GM23338 (cell line): ENCODE measurements around the gene STAT1. TPM values are rescaled to one million over a fixed set of nuclear protein-coding genes. Genes with fewer than 3 reads are reported as not detected.

Source experiments
- ATAC-seq: fragments of 200-7000 bp; cut with Tn5 transposase; 3 replicates; pipeline ENCODE4 v1.9.1; 2020
- DNase-seq: peaks from one replicate; pipeline ENCODE4 v3.0.0-alpha.2; 2015; ENCODE audit warnings: low spot score
- H2AFZ ChIP-seq: fragments of 200-600 bp; sonication (generic); 2 replicates; pipeline ENCODE4 v1.8.0; 2016; ENCODE audit warnings: antibody characterized with exemption, mild to moderate bottlenecking, moderate library complexity
- H3F3A ChIP-seq: fragments of 200-600 bp; sonication (generic); replicated peaks from 2 replicates; pipeline ENCODE4 v1.8.0; 2017; ENCODE audit warnings: antibody characterized with exemption, mixed run types, low read depth
- H3K27ac ChIP-seq: fragments of 200-600 bp; sonication (generic); 2 replicates; pipeline ENCODE4 v1.6.1; 2016; ENCODE audit warnings: low read depth
- H3K27me3 ChIP-seq: fragments of 200-600 bp; sonication (generic); 2 replicates; pipeline ENCODE4 v1.8.0; 2016; ENCODE audit warnings: mild to moderate bottlenecking, mixed run types, moderate library complexity; ENCODE audit not compliant: insufficient read depth
- H3K36me3 ChIP-seq: fragments of 200-600 bp; sonication (generic); 2 replicates; pipeline ENCODE4 v1.8.0; 2016; ENCODE audit warnings: mild to moderate bottlenecking; ENCODE audit not compliant: insufficient read depth
- H3K4me1 ChIP-seq: fragments of 200-600 bp; sonication (generic); 2 replicates; pipeline ENCODE4 v1.8.0; 2016; ENCODE audit warnings: mild to moderate bottlenecking, moderate library complexity; ENCODE audit not compliant: insufficient read depth
- H3K4me2 ChIP-seq: fragments of 200-600 bp; sonication (generic); 2 replicates; pipeline ENCODE4 v1.7.1; 2017; ENCODE audit warnings: mixed run types
- H3K4me3 ChIP-seq: fragments of 200-600 bp; sonication (generic); 2 replicates; pipeline ENCODE4 v1.6.1; 2016; ENCODE audit warnings: mixed run types
- H3K79me2 ChIP-seq: fragments of 200-600 bp; sonication (generic); replicated peaks from 2 replicates; pipeline ENCODE4 v1.8.0; 2017; ENCODE audit warnings: mild to moderate bottlenecking; ENCODE audit not compliant: insufficient read depth
- H3K9me2 ChIP-seq: fragments of 200-600 bp; sonication (generic); 2 replicates; pipeline ENCODE4 v1.8.0; 2017; ENCODE audit not compliant: insufficient read depth
- H4K20me1 ChIP-seq: fragments of 200-600 bp; sonication (generic); replicated peaks from 2 replicates; pipeline ENCODE4 v1.8.0; 2017; ENCODE audit warnings: mild to moderate bottlenecking; ENCODE audit not compliant: insufficient read depth
- H3K27ac Mint-ChIP-seq: 2 replicates; pipeline ENCODE4 v1.8.0; 2020; ENCODE audit warnings: inconsistent platforms, mild to moderate bottlenecking, moderate library complexity, mixed read lengths
- H3K27me3 Mint-ChIP-seq: 3 replicates; pipeline ENCODE4 v1.8.0; 2022; ENCODE audit warnings: low read depth, mild to moderate bottlenecking, moderate library complexity, mixed read lengths, inconsistent platforms; ENCODE audit not compliant: insufficient read depth, poor library complexity
- H3K36me3 Mint-ChIP-seq: 3 replicates; pipeline ENCODE4 v1.8.0; 2021; ENCODE audit warnings: low read depth, mild to moderate bottlenecking, inconsistent platforms, moderate library complexity, mixed read lengths
- H3K4me1 Mint-ChIP-seq: 3 replicates; pipeline ENCODE4 v1.8.0; 2020; ENCODE audit warnings: mild to moderate bottlenecking, inconsistent platforms, mixed read lengths
- H3K4me3 Mint-ChIP-seq: 3 replicates; pipeline ENCODE4 v1.8.0; 2021; ENCODE audit warnings: moderate library complexity, mild to moderate bottlenecking, inconsistent platforms, mixed read lengths
- H3K9me3 Mint-ChIP-seq: 3 replicates; pipeline ENCODE4 v1.8.0; 2020; ENCODE audit warnings: moderate library complexity, mild to moderate bottlenecking, inconsistent platforms, mixed read lengths
- ETS1 ChIP-seq: IDR thresholded peaks from 2 replicates; pipeline ENCODE4 v1.6.1; 2016; ENCODE audit warnings: antibody characterized with exemption
- EZH2 ChIP-seq: fragments of 200-600 bp; sonication (generic); IDR thresholded peaks from one replicate; pipeline ENCODE4 v1.8.0; 2017; ENCODE audit warnings: antibody characterized with exemption, mild to moderate bottlenecking, low read depth; ENCODE audit not compliant: unreplicated experiment
- EZH2phosphoT487 ChIP-seq: fragments of 200-600 bp; sonication (generic); IDR thresholded peaks from one replicate; pipeline ENCODE4 v1.8.1; 2018; ENCODE audit warnings: antibody characterized with exemption; ENCODE audit not compliant: unreplicated experiment
- JUNB ChIP-seq: IDR thresholded peaks from one replicate; pipeline ENCODE4 v1.6.1; 2016; ENCODE audit warnings: antibody characterized with exemption; ENCODE audit not compliant: unreplicated experiment
- NANOG ChIP-seq: IDR thresholded peaks from 2 replicates; pipeline ENCODE4 v1.6.1; 2016; ENCODE audit warnings: antibody characterized with exemption, borderline replicate concordance
- POLR2AphosphoS5 ChIP-seq: IDR thresholded peaks from 2 replicates; pipeline ENCODE4 v1.6.1; 2016; ENCODE audit warnings: antibody characterized with exemption, low read depth
- REST ChIP-seq: IDR thresholded peaks from one replicate; pipeline ENCODE4 v1.6.1; 2018; ENCODE audit warnings: antibody characterized with exemption; ENCODE audit not compliant: unreplicated experiment
- STAT1 ChIP-seq: IDR thresholded peaks from one replicate; pipeline ENCODE4 v1.6.1; 2016; ENCODE audit warnings: antibody characterized with exemption; ENCODE audit not compliant: unreplicated experiment
- ZNF331 ChIP-seq: fragments of 250-450 bp; sonication (Bioruptor Pico); IDR thresholded peaks from 2 replicates; pipeline ENCODE4 v1.5.0; 2020; ENCODE audit warnings: low read depth, mild to moderate bottlenecking, moderate library complexity
- polyA plus RNA-seq: library from polyadenylated mRNA; unstranded; fragments of >200 nt; fragmentation: Nextera tagmentation; extraction: Ambion mirVana; gene quantifications from 2 replicates; pipeline ENCODE4 v1.2.1, GENCODE V29; 2016
- total RNA-seq: library from RNA; depleted of rRNA; stranded (reverse); fragments of >200 nt; shearing (Covaris generic); gene quantifications from 2 replicates; pipeline ENCODE4 v1.2.3, GENCODE V29; 2014

Gene STAT1
- total and polyA plus RNA-seq, 2 experiments from 2014 or later, result 15.1 to 47.4 TPM

- no peak overlapping the region for H3K27ac ChIP-seq
- TF ChIP-seq EZH2phosphoT487, result no peak
- TF ChIP-seq REST, result no peak
- TF ChIP-seq ETS1, result no peak
- no peak for TF ChIP-seq POLR2AphosphoS5
- TF ChIP-seq EZH2, result no peak
- TF ChIP-seq NANOG, result no peak
- no peak for TF ChIP-seq ZNF331 (CRISPR knock-in tag)
- Mint-ChIP-seq H3K9me3 (no peaks in the 10 kb centered on the region), H3K36me3 (no peaks in the 10 kb centered on the region), H3K4me3 (no peak overlapping the region), H3K4me1 (peaks cover 10% of the 10 kb centered on the region; the same call in 2 of the 3 replicates), H3K27me3 (peaks cover 3% of the 10 kb centered on the region), H3K27ac (no peak overlapping the region)
- H2AFZ ChIP-seq, result no peak overlapping the region
- no peak overlapping the region for H3K4me2 ChIP-seq
- H3K27me3 ChIP-seq, result no peaks in the 10 kb centered on the region
- H3K9me2 ChIP-seq, result peaks cover 16% of the 10 kb centered on the region; the same call in 1 of the 2 replicates
- no peaks in the 10 kb centered on the region for H3F3A ChIP-seq
- no peaks in the 10 kb centered on the region for H4K20me1 ChIP-seq
- H3K4me1 ChIP-seq, result 0 out of 2 replicates have a peak, but pooled peaks cover 4% of the 10 kb centered on the region
- no peak for ATAC-seq
- DNase-seq, result no peak
- H3K79me2 ChIP-seq, result no peaks in the 10 kb centered on the region
- no peaks in the 10 kb centered on the region for H3K36me3 ChIP-seq
- no peak overlapping the region for H3K4me3 ChIP-seq
Measured at GRCh38 chr2:191049728-191050639, 36.0 kb upstream of the STAT1 start.

- Mint-ChIP-seq H3K27me3 (peaks cover 3% of the 10 kb centered on the region), H3K4me3 (no peak overlapping the region), H3K36me3 (no peaks in the 10 kb centered on the region), H3K27ac (no peak overlapping the region), H3K4me1 (peaks cover 11% of the 10 kb centered on the region; the same call in 2 of the 3 replicates), H3K9me3 (no peaks in the 10 kb centered on the region)
- H3K27me3 ChIP-seq, result no peaks in the 10 kb centered on the region
- no peaks in the 10 kb centered on the region for H3K36me3 ChIP-seq
- no peaks in the 10 kb centered on the region for H3F3A ChIP-seq
- H2AFZ ChIP-seq, result no peak overlapping the region
- H3K79me2 ChIP-seq, result no peaks in the 10 kb centered on the region
- ATAC-seq, result no peak
- no peaks in the 10 kb centered on the region for H4K20me1 ChIP-seq
- H3K4me1 ChIP-seq, result 0 out of 2 replicates have a peak, but pooled peaks cover 4% of the 10 kb centered on the region
- no peak for DNase-seq
- H3K27ac ChIP-seq, result no peak overlapping the region
- peaks cover 16% of the 10 kb centered on the region; the same call in 1 of the 2 replicates for H3K9me2 ChIP-seq
- H3K4me3 ChIP-seq, result no peak overlapping the region
- no peak overlapping the region for H3K4me2 ChIP-seq
- no peak for TF ChIP-seq REST
- no peak for TF ChIP-seq POLR2AphosphoS5
- TF ChIP-seq EZH2phosphoT487, result no peak
- TF ChIP-seq JUNB, result no peak
- no peak for TF ChIP-seq STAT1
- no peak for TF ChIP-seq ZNF331 (CRISPR knock-in tag)
Measured at GRCh38 chr2:191048073-191048472, 34.1 kb upstream of the STAT1 start.
